HG02642 (cell line): ENCODE results near the gene NECTIN4.
"Not testable (repeated sequence)": the region's sequence is repeated elsewhere in the genome, so short reads cannot be mapped to it uniquely, and the experiment has no call there.

ENCODE experiments used
- ATAC-seq: cut with Tn5 transposase; IDR thresholded peaks from one replicate; pipeline ENCODE4 v1.9.1; 2021; ENCODE audit warnings: mild to moderate bottlenecking; ENCODE audit not compliant: unreplicated experiment, poor library complexity

NECTIN4 gene

DNA sequence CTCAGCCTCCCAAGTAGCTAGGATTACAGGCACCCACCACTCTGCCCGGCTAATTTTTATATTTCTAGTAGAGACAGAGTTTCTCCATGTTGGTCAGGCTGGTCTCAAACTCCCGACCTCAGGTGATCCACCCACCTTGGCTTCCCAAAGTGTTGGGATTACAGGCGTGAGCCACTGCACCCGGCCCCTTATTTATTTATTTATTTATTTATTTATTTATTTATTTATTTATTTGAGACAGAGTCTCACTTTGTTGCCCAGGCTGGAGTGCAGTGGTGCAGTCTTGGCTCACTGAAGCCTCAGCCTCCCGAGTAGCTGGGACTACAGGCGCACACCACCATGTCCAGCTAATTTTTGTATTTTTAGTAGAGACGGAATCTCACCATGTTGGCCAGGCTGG, 23.7 kb downstream of the NECTIN4 start:
- not testable (repeated sequence) for ATAC-seq

DNA sequence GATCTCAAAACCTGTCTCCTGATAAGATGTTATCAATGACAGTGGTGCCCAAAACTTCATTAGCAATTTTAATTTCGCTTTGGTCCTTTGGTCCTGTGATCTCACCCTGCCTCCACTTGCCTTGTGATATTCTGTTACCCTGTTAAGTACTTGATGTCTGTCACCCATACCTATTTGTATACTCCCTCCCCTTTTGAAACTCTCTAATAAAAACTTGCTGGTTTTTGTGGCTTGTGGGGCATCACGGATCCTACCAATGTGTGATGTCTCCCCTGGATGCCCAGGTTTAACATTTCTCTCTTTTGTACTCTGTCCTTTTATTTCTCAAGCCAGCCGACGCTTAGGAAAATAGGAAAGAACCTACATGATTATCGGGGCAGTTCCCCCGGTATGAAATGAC, 25.4 kb downstream of the NECTIN4 start:
- ATAC-seq = not testable (repeated sequence)

- ATAC-seq = no peak
These were observed 27.9 kb downstream of the NECTIN4 start for GRCh38 chr1:161061419-161061818.

- ATAC-seq = no peak
These were observed 30.1 kb downstream of the NECTIN4 start for GRCh38 chr1:161059293-161059692.

DNA sequence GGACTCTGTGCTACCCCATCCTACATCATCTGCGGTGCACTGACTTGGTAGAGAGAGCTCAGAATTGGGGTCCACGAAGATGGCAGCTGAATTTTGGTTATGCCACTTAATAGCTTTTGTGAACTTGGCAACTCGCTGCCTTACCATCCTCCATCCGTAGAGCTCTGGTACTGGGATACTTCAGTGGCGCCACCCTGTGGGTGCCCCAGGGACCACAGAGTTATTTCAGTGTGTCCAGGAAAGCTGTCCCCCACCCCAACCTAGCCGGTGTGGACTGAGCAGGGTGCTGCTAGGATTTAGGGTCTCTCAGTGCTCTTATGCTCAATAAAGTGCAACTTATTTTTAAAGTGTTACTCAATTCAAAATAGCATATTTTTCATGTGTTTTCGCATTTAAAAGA, 34.6 kb downstream of the NECTIN4 start:
- ATAC-seq = no peak

DNA sequence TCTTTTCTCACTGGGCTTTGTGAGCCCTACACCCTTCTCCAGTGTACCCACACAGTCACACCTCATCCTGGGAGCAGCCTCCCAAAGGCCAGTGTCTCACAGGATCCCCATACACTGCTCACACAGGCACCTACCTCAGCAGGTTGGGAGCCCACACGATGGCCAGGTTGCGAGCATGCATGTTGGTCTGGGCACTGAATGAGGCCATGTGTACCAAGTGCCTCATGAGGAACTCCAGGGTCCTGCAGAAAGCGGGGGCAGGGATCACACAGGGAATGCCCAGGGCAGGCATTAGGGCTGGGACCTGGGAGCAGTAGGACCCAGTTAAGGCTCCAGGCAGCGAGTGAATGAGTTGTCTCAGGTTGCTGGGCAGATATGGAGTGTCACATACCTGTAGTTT, 35.1 kb downstream of the NECTIN4 start:
- ATAC-seq = no peak

DNA sequence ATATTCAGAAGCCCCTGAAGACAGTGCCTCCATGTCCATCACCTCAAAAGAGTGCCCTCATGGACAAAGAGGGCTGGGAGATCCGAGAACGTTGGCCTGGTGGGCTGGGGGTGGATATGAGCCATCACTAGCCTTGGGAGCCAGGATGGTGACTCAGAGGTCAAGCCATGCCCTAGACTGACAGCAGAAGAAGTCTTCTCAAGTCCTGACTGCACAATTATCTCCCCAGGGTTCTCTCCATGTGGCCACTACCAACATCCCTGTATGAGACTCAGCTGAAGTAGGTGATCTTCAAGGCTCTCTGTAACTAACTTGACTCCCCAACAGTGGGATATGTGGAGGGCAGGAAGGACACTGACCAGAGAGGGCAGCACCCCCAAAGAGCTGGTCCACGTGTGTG, 36.5 kb downstream of the NECTIN4 start:
- ATAC-seq = no peak

DNA sequence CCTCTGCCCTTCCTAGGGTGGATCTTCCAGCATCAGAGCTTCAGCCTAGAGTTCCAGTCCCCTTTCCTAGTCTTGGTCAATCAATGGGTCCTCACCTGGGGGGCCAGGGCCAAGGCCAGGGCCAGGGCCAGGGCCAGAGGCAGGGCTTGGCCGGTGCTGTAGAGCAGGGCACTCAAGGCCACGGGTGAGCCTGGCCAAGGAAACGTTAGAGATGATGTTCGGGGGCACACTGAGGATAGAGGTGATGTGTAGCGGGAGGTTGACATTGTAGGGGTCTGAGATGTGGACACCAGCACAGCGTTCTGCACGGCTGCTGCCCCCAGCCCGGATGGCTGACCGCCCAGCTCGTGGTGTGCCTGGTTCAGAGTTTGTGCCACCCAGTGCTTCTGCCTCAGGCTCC, 38.1 kb downstream of the NECTIN4 start:
- ATAC-seq = no peak

GRCh38 chr1:161048949-161049722, 40.2 kb downstream of the NECTIN4 start:
- ATAC-seq = no peak

DNA sequence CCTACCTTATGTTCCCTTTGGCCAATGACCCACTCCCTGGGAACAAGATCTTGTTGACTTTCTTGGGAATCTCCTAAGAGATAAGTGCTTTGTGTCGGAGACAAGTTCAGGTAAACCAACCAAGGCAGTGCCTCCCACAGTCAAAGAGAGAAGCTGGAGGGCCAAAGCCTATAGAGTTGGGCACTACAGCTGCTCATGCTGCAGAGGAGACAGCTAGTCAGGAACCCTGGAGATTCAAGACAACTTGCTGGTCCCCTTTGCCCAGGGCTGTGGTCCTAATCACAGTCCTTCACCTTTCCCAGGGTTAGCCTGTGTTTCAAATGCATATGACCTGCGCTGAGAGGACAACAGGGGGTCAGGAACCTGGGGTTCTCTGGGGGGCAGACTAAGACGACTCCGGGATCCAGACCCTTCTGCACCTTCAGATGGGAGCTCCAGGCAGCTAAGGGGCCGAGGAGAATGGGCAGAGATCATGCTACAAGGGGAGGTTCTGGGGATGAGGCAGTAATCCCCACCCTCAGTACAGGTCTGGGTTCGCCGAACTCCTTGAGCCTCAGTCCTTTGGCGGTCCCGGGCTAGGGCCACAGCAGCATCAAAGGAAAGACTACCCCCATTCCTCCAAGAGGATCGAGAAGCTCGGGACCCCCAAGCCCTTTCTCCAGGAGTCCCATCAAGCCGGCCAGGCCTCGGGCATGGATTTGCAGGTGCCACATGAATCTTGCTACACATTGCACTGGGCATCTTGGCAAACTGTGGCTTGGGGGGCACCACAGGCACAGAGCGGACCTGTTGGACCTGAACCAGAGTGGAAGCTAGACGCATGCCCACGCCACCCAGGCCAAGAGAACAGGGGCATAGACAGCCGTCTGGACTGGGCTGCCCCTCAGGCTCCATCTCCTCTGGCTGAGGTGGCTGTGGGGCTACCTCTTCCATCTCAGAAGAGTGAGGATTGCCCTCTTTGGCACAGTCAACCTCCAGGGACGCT, 41.6 kb downstream of the NECTIN4 start:
- no peak for ATAC-seq

DNA sequence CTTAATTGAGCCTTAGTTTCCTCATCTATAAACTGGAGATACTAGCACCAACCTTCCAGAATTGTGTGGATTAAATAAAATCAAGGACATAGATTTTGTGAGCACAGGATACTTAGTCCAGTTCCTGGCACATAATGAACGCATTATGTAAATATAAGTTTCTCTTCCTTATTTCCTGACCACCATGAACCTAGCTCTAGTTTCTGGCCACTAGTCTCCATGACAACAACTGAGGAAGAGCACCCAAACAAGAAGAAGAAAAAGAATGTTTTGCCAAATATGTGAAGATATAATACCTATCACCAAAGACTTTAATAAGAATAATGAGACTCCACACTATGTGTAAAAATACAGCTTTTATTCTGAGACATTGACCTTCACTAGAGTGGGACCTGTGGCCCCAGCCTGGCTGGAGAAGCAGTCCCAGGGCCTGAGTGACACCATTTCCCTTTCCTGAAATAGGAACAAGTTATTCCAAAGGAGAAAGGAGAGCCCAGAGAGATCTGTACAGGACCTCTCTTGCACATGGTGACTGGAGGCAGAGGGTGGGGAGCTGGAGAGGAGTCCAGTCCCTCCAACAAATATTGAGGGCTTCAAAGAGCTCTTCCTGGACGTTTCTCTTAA, 42.6 kb downstream of the NECTIN4 start:
- ATAC-seq = peak; percentile 36

DNA sequence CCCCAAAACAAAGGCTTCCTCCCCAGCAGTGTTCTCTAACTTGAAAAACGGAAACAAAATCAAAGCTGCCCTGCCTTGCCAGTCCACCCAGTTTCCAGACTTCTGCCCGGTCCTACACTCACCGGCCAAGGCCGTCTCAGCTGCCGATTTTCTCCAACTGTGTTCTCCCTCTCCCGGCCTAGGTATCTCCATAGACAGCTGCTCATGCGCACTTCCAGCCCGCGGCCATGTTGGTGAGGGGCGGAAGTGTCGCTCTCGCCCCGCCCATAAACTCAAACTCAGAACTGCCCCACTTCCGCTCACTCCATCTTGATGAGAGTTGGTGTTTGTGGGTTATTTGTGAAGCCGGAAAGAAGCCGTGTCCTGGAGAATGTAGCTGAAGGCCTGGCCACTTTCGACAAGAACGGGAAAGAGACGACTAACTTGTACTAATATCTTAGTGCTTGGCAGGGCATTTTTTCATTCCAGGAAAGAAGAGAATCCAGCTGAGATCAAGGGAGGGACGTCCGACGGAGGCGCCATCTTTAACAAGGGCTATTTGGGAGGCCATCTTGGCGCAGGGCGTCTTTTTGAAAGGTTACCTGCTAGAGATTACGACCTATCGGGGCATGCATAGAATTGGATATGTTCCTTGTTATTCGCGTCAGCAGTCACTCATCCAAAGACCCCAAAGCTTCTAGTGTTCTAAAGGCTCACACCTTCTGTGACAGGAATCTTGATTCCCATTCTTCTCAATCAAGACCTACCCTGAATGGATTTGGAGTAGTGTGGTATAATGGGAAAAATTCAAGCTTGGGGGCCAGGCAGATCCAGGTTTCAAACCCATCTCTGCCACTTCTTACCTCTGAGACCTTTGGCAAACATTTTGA, 43.4 kb downstream of the NECTIN4 start, which contains the start of gene USF1:
USF1 (minus strand) TSS at position 242 of the 869 bp plus-strand sequence. CDS start 2,702 bp downstream, outside the sequence.
- ATAC-seq = peak; percentile 73

DNA sequence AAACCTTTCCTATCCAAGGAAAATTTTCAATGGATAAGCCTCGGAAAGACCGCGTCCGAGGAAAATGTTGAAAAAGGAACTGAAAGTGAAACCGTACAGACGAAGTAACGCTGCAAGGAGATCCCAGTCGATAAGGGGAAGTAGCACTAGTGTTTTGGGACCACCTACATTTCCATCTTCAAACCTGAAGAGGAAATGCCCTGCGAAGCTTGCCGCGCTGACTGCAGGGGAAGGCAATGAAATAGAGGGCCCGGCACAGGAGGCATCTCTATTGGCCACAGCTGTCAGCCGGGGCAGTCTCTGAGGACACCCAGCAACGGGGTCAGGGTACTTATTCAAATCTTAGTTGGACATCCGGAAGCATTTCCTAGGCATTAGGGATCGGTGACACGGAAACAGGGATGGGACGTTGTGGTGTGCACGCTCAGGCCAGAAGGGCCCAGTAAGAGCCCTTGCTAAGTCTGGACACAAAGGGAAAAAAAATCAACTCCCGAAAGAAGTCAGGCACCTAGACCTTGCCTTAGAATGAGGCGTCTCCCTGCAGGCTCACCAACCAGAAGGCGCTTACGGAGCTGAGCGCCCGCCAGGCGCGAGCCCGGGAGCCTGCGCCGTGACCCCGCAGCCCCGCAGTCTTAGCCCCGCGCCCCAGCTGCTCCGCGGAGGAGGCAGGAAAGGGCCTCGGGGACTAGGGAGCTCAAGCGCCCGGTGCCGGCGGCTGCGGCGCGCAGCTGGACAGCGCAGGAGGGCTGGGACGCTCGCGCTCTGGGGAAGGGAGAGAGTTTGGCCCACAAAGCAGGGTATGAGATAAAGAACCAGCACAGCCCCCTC, 44.2 kb downstream of the NECTIN4 start:
- ATAC-seq = peak; percentile 40

DNA sequence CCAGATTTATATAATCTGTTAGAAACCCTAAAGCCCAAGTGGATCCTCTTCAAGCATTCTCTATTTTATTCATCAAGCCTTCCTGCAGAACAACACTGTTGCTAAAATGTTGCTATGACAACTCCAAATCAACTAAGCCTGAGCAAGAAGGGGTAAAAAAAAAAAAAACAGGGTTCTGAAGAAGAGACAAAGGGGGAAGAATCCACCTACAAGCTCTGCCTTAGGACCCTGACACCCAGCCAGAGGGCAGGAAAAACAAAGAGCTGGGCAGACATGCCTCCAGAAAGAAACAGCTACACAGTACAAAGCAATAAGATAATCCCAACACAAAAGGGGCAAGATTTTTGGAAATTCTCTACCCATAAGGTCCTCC, 44.8 kb downstream of the NECTIN4 start:
- no peak for ATAC-seq

GRCh38 chr1:161039546-161039945, 49.8 kb downstream of the NECTIN4 start:
- ATAC-seq = no peak

DNA sequence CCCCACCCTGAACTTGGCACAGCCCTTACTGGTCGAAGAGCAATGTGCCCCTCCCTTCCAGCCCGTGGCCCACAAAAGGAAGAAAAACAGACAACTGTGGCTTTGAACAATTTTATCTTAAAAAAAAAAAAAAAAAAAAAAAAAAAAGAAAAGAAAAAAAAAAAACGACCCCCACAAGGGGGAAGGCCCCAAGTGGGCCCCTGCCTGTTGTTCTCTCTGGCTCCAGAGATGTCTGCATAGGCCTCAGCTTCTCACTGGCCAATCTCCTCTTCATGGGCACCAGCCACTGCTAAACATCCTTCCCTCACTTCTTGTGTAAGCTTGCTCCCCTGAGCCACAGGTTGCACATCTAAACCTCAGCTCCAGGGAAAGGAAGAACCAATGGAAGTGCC, 50.2 kb downstream of the NECTIN4 start:
- ATAC-seq = no peak

GRCh38 chr1:161038523-161039153, 50.7 kb downstream of the NECTIN4 start, which contains the start of gene TSTD1:
Gene TSTD1, minus strand, starts transcription at chr1:161038964. Its CDS starts 75 bp downstream, at chr1:161038889.
- ATAC-seq = peak; percentile 88
